ENCODE data around the gene CUL4A. TPM values are rescaled to one million over a fixed set of nuclear protein-coding genes. Genes with fewer than 3 reads are reported as not detected.

Gene CUL4A
- total RNA-seq, 1 experiment from 2014 or later, result 190 TPM

DNA sequence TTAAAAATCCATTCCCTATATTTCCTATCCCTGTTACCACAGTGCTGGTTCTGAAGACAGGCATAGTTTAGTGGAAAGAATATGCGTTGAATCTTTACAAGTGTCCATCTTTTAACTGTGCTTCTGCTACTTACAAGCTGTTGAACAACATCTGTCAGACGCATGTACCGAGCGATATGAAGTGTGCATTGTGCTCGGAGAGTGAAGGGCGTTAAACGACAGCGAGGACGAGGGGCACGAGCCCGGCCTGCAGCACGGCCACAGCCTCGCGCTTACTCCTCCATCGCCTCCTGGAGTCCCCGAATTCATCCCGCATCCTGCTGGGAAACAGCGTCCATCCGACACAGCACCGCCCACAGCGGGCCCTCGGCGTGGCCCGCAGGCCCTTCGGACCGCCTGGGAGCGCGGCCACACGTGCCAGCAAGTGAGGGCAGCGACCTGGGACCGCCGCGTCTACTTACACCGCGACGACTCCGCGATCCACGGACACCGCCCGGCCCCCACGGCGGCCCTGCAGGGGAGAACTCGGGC lies 1.5 kb upstream of the CUL4A start:
- peak; percentile 45 for DNase-seq (ENCODE audit: low read depth)

DNA sequence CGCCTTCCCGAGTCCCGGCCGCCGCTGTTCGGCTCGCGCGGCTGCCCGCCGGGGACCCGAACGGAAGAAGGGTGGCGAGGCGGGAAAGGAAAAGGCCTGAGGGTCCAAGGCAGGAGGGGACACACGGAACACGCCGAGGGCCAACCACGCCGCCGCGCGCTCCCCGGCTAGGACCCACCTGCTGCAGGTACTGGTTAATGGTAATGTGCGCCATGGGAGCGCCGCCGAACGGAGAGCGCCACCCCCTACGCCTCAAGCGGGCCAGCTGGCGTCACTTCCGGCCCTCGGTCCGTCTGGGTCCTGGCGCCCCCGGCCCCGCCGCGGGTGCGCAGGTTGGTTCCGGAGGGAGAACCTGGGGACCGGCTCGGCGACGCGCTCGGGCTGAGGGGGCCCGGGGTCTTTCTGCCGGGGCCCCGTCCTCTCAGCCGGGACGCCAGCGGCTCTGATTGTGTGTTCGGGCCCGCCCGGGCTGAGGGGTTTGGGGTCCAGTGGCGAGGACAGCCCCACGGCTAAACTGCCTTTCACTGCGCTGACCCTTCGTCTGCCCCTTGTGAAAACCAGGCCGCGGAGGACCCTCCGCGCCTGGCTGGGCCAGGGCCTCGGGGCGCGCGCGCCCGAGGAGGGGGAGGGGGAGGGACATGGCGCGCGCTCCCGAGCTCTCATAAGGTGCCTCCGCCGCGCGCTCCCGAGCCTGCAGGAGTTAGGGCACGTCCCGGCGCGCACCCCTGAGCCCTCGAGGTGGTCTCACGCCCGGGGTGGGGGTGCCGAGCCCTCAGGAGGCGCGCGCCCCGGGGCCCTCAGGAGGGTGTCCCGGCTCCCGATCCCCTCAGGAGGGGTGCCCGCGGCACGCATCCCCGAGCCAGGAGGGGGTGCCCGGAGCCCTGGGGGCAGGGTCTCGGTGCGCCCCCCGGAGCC lies 735 bp upstream of the CUL4A start, which contains the start of gene PCID2:
PCID2 (minus strand) TSS at position 249 of the 915 bp plus-strand sequence; CDS start at position 214, 35 bp downstream.
- peak; percentile 82 for DNase-seq (ENCODE audit: low read depth)

DNA sequence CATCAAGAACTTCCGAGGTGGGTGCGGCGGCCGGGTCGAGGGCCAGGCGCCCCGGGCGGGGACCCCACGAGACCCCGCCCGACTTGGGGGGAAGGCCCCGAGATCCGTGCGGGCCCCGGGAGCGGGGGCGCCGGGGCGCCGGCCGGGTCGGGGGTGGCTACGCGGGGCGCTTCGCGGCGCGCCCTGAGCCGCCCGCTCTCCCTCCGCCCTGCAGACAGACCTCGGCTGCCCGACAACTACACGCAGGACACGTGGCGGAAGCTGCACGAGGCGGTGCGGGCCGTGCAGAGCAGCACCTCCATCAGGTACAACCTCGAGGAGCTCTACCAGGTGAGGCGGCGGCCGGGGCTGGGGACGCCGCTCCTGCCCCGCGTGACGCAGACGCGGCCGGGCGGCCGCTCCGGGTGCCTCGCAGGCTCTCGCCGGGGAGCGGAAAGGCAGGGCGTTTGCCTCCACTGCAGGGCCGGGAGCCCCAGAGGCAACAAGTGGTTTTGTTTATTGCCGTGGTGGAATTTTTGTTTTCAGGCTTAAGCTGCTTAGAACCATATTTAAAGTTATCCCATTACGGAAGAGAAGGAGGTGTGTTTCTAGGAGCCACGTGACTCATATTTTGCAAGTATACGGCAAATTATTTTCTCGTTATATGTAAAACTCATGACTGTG lies 477 bp downstream of the CUL4A start:
- DNase-seq (ENCODE audit: low read depth), result peak; percentile 58

DNA sequence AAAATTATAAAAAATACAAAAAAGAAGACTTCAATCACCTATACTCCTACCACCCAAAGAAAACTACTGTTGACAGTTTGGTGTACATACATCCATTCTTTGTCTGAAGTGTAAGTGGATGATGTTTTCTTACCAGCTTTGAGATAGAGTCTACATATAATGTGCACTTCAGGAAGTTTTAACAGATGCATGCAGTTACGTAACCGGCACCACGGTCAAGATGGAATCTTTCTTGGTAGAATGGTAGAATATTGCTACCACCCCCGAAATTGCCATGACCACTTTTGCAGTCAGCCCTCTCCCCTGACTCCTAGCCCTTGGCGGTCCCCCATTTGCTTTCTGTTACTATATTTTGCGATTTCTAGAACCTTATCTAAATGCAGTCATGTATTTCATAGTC lies 1.4 kb downstream of the CUL4A start:
- DNase-seq (ENCODE audit: low read depth), result no peak

DNA sequence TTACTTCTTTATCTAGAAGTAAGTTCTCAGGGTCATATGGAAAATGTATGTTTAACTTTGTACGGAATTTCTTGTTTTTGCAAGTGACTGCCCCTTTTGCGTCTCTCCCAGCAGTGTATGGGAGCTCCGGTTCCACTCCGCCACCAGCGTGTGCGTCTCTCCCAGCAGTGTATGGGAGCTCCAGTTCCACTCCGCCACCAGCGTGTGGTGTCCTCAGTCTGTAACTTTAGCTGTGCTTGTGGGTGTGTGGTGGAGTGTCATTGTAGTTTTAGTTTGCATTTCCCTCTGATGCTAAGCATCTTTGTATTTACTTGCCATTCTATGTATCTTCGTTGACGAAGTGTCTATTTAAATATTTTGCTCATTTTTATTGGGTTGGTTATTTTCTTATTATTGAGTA lies 2.4 kb downstream of the CUL4A start:
- DNase-seq (ENCODE audit: low read depth), result no peak

DNA sequence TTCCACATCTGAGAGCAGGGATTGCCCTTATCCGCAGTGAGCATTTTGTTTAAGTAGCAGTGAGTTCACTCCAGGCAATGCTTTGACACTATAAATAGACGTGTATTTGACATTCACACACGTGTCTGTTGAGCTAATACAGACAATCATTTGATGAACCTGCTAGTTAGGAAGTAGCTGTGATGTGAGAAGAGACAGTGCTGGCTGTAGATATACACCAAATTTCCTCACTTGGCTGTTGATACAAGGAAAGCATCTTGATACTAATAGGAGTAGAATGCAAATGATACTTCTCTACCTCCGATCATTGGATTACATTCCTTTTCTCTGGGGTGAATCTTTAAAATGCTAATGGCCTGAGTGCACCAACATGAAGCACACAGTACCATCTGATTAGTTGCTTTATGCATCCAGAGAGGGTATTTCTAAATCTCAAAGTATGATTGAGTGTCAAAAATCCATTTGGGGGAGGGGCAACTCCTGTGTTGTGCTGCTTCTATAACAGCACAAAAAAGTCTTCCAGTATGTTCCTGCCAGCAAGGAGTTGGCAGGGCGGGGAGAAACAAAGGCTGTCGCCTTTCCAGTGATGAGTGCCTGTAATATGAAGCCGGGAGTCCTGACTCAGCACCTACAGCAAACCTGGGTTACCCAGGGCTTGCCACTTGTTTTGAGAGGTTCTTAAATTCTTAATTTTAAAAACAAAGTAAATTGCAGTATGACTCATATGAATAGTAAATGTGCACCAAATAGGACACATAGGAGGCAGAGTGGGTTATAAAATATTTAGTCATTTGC lies 7.0 kb downstream of the CUL4A start:
- DNase-seq (ENCODE audit: low read depth), result peak; percentile 81

DNA sequence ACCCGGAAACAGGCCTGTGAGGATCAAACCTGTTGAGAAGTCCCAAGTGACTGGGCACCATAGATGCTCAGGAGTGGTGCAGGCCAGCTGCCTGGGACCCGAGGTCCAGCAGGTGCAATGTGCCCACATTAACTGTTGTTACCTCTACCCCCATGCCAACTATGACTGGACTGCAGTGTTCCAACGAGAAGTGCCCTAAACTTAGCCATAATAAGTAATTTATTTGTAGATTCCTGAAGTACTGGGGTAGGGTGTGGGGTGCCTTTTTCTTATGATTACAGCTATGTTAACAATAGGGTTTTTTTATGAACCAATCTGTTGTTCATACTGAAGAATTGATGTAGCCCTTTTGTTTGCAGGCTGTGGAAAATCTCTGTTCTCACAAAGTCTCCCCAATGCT lies 9.2 kb downstream of the CUL4A start:
- no peak for DNase-seq (ENCODE audit: low read depth)

DNA sequence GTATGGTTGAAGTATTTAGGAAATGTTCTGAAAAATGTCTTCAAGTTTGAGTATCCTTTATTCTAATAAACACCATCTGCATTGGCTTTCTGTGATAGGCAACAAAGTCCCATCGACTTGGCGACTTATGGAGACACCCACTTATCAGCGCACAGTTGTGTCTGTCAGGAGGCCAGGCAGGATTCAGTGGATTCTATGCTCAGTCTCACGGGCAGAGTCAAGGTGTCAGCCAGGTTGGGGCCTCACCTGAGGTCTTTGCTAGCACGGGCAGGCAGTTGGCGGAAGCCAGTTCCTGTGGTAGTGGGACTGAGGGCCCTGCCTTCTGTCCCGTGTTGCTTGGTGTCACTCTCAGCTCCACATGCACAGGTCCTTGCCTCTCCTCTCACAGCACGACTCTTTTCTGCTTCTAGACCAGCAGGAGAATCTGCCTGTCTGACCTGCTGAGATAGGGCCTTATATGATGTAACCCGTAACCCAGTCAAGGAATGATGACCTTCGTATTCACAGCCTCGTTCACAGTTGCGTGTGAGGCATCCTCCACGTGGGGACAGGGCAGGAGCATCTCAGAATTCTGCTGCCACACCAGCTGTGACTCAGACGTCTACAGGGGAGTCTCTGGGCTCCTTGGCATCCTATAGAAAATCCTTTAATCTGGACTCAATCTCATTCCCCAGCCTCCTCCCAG lies 10.0 kb downstream of the CUL4A start:
- DNase-seq (ENCODE audit: low read depth), result no peak

DNA sequence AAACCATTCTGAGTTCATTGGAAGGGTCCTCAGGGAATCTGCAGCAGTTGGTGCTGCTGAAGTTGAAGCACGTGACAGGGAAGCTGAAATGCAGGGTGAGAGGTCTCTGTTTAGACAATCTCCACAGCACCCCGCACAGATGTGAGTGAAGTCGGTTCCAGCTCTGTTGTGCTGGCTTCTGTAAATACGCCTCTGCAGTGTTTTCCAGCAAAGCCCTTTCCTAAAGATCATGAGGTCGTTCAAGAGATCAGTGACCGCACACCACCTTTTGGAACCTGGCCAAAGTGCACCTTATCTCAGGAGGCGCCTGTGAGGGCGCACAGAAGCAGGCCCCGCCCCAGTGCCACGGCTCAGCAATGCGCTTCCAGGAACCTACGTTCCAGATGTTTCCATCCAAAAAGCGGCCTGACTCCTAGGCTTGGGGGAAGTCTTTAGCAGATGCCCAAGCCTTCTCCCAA lies 10.8 kb downstream of the CUL4A start:
- no peak for DNase-seq (ENCODE audit: low read depth)

DNA sequence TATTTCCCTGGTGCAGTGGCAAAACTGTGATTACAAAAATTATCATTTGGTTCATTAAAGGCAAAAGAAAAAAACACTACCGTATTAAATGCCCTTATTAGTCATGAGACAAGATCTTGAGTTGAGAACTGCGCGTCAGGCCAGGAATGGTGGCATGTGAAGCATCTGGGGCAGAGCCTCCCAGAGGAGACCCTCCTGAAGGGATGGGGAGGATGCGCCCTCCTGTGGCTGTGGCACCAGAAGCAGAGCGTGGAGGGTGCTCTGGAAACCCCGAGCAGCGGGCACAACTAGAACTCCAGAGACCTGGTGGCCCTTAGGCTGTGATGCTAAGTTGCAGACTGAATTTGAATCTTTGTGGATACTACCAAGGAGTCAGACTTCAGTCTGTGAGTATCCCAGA lies 11.5 kb downstream of the CUL4A start:
- peak; percentile 13 for DNase-seq (ENCODE audit: low read depth)

DNA sequence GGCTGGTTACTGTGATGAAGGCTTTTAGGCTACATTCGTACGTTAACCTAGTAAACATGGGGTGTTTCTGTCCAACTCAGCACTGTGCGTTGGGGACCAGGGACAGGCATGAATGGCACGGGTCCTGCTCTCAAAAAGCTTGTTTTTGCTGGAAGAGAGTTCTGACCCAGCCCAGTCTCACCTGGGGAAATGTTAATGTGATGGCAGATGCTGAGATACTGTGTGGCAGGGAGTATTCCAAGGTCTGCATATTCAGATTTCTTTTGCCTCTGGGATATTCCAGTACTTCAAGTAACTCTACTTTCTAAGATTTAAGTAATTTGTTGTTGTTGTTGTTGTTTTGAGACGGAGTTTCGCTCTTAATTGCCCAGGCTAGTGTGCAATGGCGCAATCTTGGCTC lies 13.7 kb downstream of the CUL4A start:
- DNase-seq (ENCODE audit: low read depth), result no peak

DNA sequence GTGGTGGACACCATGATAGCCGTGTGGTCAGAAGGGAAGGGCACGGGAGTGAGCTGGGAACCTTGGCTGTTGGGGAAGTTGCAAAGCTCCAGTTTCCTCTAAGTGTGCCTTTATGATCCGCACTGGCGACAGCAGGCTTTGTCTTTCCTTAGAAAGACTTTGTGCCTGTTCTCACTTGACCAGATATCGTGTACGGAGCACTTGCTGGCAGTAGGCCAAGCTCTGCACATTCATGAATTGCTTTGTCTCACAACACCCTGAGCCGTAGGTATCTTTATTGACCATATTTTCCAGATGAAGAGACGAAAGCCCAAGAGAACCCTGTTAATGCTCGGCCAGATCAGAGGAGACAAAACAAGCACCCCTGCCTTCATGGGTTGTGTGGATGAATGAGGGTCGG lies 15.1 kb downstream of the CUL4A start:
- DNase-seq (ENCODE audit: low read depth), result no peak

DNA sequence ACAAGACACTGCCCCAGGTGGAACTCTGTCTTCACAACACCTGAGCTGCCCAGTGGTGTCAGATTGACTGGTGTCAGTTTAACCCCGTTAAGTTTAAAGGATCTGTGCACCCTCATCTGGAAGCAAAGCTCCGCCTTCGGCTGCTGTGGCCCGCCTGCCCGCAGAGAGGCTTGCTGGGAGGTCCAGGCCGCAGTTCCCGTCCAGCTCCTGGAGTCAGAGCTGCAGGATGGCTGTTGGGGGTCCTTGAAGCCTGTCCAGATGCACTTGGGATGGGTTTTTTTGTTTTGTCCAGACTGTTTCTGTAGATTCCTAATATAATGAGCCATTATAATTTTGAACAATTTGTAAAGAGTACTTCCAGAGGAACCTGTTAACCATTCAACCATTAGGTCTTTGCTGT lies 16.1 kb downstream of the CUL4A start:
- DNase-seq (ENCODE audit: low read depth), result no peak

DNA sequence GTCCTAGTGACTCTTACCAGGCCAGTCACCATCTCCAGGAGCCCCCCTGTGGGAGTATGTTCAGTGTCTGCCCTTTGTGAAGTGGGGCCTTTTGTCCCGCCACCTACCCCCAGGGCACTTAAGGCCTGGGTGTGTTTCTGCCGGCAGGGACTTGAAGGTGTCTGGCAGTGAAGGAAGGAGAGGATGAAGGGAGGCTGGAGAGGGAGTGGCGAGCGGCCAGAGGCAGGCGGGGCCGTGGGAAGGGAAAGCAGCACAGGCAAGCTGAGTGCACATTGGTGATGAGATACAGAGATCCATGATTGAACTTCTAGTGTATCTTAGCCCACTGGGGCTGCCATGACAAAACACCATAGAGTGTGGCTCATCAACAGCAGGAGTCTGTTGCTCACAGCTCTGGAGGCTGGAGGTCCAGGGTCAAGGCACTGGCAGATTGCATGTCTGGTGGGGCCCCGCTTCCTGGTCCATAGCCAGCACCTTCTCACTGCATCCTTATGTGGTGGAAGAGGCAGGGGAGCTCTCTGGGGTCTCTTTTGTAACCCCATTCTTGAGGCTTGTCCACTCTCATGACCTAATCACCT lies 17.5 kb downstream of the CUL4A start:
- DNase-seq (ENCODE audit: low read depth), result no peak

DNA sequence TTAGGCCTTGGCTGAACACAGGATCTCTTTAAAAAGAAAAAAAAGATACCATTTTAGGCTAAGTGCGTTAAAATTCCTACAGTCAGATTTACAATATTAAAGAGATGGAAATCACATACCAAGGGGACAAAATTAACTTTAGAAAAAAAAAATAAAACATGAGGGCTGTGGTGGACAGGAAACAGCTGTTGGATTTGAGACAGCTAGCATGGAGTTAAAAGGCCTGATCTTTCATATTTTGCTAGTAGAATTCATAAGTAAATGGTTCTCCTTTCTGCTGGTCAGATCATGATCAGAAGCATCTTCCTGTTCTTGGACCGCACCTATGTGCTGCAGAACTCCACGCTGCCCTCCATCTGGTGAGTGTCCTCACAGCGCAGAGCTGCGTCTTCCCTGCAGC lies 19.7 kb downstream of the CUL4A start:
- DNase-seq (ENCODE audit: low read depth), result no peak

DNA sequence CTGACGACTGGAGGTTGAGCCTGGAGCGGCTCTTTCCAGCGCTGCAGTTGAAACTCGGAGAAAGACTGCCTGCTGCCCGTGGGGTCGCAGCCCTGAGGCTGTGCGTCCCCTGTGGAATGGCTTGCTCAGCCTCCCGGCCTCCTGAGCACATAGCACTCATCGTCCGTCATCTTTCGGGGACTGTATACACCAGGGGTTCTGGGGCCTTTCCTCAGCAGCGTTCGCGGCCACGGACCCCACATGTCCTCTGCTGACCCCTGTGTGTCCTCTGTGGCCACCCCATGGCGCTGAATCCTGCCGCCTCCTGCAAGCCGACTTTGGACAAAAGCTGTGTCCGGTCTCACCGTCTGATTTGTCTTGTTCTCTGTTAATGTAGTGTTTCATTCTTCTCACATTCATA lies 20.4 kb downstream of the CUL4A start:
- DNase-seq (ENCODE audit: low read depth), result no peak

DNA sequence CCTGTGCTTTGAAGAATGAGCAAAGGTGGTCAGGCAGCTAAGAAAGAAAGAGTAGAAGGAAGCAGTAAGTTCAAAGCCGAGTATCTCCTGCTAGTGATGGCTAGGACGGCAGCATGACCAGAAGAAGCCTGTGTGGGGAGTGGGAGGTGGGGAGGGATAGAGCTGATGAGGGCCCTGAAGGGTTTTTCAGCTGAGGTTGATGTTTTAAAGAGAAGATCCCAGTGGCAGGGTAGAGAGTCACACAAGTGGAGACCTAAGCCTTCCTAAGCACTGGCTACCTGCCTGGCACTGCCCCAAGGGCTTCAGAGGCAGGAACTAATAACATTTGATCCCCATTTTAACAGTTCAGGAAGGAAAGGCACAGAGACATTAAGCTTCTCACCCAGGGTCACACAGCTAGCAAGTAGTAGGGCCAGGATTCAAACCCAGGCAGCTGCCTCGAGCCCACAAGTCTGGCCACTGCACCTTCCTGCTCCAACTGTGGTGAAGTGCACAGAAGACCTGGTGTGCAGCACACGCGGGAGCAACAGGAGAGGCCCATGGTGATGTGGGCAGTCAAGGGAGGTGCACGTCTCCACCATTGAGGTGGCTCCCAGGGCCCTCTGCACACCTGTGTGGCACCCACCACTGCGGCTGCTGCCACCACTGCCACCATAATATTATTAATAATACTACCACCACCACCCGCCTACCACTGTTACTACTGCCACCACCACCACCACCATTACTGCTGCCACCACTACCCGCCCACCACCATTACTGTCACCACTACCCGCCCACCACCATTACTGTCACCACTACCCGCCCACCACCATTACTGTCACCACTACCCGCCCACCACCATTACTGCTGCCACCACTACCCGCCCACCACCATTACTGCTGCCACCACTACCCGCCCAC lies 22.1 kb downstream of the CUL4A start:
- no peak for DNase-seq (ENCODE audit: low read depth)

DNA sequence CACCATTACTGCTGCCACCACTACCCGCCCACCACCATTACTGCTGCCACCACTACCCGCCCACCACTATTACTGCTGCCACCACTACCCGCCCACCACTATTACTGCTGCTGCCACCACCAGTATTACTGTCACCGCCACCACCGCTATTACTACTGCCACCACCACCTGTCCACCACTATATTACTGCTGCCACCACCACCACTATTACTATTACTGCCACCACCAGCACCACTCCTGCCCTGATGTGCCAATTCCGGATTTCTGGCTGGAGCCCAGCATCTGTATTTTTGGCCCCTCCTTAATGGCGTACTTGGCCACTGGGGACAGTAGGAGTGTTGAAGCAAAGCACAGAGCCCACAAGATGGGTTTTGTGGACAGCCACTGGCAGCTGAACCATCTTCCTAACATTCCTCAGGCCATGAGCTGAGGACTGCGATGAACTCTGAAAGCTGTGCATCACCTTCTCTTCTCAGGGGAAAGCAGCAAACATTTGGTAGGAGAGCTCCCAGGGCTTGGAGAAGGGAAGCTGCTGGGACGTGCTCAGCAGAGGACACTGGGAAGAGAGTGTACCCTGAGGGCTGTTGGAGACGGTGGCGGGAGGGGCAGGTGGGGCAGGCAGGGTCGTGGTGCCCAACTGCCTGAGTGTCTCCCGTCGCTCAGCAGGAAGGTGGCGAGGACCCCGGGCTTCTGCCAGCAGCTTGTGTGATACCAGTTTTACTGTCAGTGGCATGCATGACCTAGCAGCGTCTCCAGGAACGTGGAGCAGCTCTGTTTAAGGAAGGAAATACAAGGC lies 23.0 kb downstream of the CUL4A start:
- peak; percentile 33 for DNase-seq (ENCODE audit: low read depth)

DNA sequence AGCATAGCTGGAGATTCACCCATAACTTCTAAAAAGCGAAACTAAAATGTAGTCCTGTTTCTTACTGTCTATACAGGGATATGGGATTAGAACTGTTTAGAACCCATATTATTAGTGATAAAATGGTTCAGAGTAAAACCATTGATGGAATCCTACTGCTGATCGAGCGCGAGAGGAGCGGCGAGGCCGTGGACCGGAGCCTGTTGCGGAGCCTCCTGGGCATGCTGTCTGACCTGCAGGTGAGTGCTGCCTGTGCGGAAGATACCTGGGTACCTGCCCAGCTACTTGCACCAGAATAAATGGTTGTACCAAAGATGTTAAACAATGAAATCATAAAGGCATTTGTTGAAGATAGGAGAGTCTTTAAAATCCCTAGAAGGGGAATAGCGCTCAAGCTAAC lies 23.7 kb downstream of the CUL4A start:
- DNase-seq (ENCODE audit: low read depth), result no peak
